Measurements from ENCODE around the gene DAGLA.

- TF ChIP-seq EP300 (IDR thresholded peaks at IDR 0.05) (no peak), CTCF (IDR thresholded peaks at IDR 0.05) (no peak), POLR2A (IDR thresholded peaks at IDR 0.05) (no peak)
Observed at GRCh38 chr11:61760946-61761345, 80.8 kb downstream of the DAGLA start.
